ENCODE results near the gene TBC1D3E. TPM values are rescaled to one million over a fixed set of nuclear protein-coding genes. Genes with fewer than 3 reads are reported as not detected.

The TBC1D3E gene
- polyA plus RNA-seq, 4 donors: 10.3 TPM; not detected in 3

Other genes starting within 250 kb of the TBC1D3E start
- gene TBC1D3K, start 203.5 kb upstream of the TBC1D3E start, polyA plus RNA-seq: 1 to 10 TPM in 1 of 4 donors, not detected in 3; 1.4 TPM
- gene TBC1D3L, start 138.9 kb upstream of the TBC1D3E start, polyA plus RNA-seq: 10 to 100 TPM in 3 of 4 donors, 1 to 10 TPM in 1; 7.1 to 39.4 (median 25.9) TPM
- 1 to 10 TPM in 2 of 4 donors, under 1 TPM in 1, not detected in 1; 0.13 to 3.0 (median 1.0) TPM for gene TBC1D3D, start 124.0 kb upstream of the TBC1D3E start, polyA plus RNA-seq
- 1 to 10 TPM in 2 of 4 donors, under 1 TPM in 1, not detected in 1; 0.54 to 3.2 (median 2.3) TPM for gene TBC1D3C, start 59.3 kb upstream of the TBC1D3E start, polyA plus RNA-seq
- not detected for gene TBC1D3, start 64.6 kb downstream of the TBC1D3E start, polyA plus RNA-seq
- 10 to 100 TPM; 30.8 to 56.1 (median 41.3) TPM for gene MRPL45, start 169.2 kb downstream of the TBC1D3E start, polyA plus RNA-seq
- gene GPR179, start 216.0 kb downstream of the TBC1D3E start, polyA plus RNA-seq: under 1 TPM in 2 of 4 donors, not detected in 2; 0.18 to 0.28 TPM
- gene SOCS7, start 223.9 kb downstream of the TBC1D3E start, polyA plus RNA-seq: 10 to 100 TPM in 2 of 4 donors, 1 to 10 TPM in 2; 1.6 to 14.0 (median 7.6) TPM